GM12872 (cell line): ENCODE data around the gene RIMBP2.

Source experiments
- TF ChIP-seq, protein P1 (sequence below): IDR thresholded peaks from 3 replicates; pipeline ENCODE4 v1.5.1; 2011; ENCODE audit warnings: low read depth, mild to moderate bottlenecking, low read length, moderate library complexity; ENCODE audit not compliant: insufficient read depth

RIMBP2 gene

DNA sequence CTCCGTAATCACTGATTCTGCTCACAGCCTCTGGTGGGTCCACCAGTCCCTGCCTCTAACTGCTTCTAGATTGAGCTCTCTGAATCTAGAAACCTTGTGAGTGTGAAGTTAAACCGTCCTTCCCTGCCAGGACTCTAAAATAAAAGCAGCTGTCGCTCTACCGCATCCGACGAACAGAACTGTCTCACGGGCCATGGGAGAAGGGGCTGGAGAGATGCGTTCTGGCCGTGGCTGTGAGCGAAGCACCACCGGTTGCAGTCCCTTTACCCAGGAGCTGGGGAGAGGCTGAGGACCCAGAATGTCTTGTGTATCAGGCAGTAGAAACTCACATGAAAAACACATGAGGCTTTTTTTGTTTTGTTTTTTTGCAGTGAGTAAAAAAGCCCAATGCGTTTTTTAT is 218.8 kb downstream of the RIMBP2 start:
- TF ChIP-seq, protein P1, sequence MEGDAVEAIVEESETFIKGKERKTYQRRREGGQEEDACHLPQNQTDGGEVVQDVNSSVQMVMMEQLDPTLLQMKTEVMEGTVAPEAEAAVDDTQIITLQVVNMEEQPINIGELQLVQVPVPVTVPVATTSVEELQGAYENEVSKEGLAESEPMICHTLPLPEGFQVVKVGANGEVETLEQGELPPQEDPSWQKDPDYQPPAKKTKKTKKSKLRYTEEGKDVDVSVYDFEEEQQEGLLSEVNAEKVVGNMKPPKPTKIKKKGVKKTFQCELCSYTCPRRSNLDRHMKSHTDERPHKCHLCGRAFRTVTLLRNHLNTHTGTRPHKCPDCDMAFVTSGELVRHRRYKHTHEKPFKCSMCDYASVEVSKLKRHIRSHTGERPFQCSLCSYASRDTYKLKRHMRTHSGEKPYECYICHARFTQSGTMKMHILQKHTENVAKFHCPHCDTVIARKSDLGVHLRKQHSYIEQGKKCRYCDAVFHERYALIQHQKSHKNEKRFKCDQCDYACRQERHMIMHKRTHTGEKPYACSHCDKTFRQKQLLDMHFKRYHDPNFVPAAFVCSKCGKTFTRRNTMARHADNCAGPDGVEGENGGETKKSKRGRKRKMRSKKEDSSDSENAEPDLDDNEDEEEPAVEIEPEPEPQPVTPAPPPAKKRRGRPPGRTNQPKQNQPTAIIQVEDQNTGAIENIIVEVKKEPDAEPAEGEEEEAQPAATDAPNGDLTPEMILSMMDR: no peak

DNA sequence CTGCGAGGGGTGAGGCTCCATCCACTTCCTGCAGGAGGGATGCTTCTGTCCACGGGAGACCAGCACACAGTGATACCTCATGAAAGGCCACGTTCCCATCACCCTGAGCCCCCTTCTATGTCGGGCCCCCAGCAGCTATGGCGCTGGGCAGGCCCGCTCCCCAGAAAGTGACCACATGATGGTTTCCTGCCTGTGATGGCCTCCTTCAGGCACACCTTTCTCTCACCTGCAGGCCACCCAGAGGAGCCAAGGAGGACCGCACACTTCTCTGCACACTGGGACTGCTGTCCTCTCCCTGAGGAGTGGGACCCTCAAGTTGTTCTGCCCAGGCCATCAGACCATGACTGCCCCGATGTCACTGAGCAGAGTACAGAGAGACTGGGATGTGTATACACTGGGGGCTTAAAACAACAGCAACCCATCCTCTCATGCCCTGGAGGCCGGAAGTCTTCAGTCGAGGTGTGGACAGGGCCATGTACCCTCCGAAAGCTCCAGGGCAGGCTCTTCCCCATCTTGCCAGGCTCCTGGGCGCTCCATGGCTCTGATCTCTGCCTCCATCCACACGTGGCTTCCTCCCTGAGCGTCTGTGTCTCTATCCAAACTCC is 219.5 kb downstream of the RIMBP2 start:
- TF ChIP-seq, protein P1: no peak

DNA sequence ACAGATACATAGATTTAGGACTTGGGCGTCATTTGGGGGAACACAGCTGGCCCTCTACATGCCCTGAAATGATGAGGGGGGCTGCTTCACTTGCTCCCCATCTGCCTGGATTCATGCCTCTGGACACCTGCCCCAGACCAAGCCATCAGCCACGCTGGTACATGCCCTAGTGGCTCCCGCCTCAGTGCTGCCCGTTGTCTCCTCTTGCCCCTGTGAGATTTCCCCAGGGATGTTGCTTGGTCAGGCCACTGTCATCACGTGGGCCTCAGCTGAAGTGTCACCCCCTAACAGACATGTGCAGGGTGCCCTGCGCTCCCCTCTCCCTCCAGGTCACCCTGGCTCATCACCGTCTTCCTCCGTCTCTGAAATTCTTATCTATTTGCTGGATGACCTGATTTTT is 220.9 kb downstream of the RIMBP2 start:
- TF ChIP-seq, protein P1: no peak

DNA sequence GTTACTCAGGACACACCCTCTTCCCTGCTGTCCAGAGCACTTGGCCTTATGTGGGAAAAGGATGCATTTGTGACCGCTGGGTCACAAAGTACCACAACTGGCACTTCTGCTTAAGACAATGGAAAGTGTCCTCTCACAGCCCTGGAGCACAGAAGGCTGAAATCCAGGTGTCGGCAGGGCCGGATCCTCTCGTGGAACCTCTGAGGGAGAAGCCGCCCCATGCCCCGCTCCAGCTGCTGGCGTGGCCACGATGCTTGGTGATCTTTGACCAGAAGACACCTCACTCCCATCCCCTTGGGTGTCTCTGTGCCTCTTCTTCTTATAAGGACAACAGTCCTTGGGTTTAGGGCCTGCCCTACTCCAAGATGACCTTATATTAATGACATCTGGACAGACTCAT is 221.4 kb downstream of the RIMBP2 start:
- TF ChIP-seq, protein P1: no peak

DNA sequence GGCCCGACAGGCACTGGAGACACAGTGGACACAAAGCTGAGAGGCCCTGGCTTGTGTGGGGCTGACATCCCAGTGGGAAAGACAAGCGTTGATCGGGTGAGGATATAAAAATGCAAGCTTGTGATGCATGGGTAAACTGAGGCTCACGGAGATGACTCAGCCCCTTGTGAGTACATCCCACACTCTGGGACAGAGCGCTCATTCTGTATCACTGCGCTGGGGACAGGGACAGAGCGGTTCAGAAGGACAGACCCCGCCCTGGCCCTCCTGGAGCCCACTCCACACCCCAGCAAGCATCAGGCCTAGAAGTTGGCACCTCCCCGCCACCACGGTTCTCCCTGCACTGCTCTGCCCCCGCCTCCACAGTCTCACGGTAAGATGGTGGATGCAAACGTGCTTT is 222.1 kb downstream of the RIMBP2 start:
- TF ChIP-seq, protein P1: no peak

DNA sequence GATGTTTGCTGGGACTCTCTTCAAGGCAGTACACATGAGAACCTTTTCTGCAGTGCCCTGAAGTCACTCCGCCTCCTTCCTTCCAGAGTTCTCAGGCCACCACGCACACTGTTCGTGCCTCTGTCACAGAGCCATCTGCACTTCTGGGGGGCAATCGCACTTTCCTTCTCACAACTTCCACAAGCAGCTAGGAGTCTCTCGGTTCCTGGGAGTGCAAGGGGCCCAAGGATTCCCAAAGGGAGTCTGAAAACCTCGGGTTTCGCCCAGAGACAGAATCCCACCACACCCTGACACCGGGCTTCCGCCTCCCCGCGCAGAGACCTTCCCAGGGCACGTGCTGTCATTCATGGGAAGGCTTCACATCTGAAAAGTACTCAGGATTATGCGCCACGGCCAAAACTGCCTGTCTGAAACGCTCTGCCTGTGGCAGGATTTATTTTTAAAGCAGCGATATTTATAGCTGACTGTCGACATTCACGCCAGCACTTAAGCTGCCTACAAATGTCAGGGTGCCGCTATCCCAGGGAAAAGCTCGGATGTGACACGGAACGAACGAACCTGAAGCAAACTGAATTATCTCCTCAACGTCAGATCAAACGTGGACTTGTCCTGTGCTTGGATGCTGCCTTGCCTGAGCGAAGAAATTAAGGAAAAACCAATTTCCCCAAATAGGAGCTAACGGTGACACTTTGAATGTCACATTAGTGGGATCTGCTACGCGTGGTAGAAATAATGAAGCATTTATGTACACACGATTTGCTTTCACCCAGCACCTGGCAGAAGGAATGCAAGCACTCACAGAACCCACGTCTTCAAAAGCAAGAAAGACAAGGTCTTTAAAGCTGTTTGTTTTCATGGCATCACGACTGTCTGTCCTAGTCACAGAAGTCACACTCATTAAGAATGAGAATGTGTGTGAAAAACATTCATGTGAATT is 224.4 kb downstream of the RIMBP2 start:
- TF ChIP-seq, protein P1: no peak

DNA sequence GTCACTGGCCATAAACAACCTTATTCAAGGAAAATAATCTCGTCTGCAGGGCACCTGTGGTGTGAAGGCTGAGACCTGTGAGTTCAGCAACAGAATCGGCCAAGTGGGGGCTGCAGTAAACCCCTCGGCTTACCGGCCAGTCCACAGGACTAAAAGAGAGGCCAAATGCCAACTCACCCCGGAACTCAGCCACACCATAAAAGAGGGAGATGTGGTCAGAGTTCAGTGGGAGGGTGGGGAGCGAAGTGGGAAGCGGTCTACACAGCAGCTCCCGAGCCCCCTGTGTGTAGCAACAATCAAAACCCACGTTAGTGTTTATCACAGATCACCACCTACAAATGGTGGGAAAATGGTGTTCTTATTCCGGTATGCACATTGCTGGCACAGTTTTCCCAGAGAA is 225.4 kb downstream of the RIMBP2 start:
- TF ChIP-seq, protein P1: no peak
